GM20431 (cell line): Measurements from ENCODE around the gene ATG16L1.

Source experiments
- in situ Hi-C: fragments of 300-500 bp; cut with MseI, MboI; formaldehyde crosslinking; loops from one replicate; pipeline ENCODE4 v1.15.0; 2020; ENCODE audit warnings: low sequenced_read_pairs; ENCODE audit not compliant: unreplicated experiment

Gene ATG16L1

GRCh38 chr2:233287871-233288270 is 36.4 kb downstream of the ATG16L1 start:
- in situ Hi-C loops = no loop called here

DNA sequence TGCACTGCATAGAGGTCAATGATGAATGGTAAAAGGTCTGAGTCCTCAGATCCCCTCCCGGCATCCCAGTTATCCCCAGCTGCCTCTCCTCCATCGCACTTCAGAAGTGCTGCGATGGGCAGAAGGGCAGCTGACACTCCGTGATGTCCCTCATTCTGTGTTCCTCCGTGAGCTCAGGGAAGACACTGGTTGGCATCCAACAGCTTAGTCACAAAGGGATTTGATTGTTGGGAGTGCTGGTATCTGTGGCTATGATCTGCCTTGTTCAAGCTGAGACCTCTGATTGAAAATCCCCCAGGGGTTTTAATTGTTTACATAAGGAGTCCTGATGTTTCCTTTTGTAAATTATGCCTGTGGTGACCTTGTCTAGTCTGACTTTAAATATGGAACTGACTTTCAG is 37.2 kb downstream of the ATG16L1 start:
- in situ Hi-C loops = no loop called here

GRCh38 chr2:233289648-233290047 is 38.2 kb downstream of the ATG16L1 start:
- in situ Hi-C loops = no loop called here

- in situ Hi-C loops = no loop called here
Observed at GRCh38 chr2:233290051-233290845, 38.8 kb downstream of the ATG16L1 start.

DNA sequence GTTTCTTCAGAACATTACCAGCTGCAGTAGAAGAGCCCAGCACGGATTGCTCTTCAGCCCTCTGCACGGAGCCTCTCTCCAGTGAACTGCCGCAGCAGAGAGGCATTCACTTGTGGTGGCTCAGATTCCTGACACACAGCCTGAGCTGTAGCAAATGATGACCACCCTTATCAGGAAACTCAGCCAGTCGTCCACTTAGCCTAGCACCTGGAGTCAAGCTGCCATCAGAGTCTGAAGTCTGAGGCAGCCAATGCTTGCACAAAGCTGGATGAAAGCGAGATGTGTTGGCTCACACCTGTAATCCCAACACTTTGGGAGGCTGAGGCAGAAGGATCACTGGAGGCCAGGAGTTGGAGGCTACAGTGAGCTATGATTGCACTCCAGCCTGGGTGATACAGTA is 44.4 kb downstream of the ATG16L1 start:
- in situ Hi-C loops = no loop called here

DNA sequence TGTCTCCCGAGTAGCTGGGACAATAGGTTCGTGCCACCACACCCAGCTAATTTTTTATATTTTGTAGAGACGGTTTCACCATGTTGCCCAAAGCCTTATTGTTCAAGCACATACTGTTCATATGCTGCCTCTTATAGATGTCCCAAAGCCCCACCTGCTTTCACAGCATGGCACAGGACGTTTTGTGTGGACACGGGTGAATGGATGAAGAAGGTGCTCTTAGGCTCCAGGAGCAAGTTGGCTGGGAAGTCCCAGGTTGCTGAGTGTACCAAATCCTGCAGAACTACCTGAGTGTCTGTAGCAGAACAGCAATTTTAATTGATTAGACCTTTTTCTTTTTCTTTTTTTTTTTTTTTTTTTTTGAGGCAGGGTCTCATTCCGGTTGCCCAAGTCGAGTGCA is 45.6 kb downstream of the ATG16L1 start:
- in situ Hi-C loops = no loop called here

- in situ Hi-C loops = no loop called here
Observed at GRCh38 chr2:233300401-233300800, 48.9 kb downstream of the ATG16L1 start.

DNA sequence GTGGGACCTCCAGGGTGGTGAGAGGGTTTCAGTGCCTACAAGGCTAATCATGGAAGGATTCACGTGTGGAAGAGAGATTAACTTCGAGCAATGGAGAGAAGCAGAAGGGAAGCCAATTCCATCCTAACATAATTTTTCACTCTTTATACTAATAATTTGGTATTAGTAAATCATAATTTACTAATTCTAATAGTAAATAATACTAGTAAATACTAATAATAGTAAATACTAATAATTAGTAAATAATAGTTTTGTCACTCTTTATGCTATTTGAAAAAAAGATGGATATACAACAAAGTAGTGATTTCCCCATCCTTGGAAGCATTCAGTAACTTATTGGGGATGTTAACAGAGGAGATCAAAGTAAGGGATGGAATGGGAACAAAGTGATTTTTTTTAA is 49.8 kb downstream of the ATG16L1 start:
- in situ Hi-C loops = no loop called here

- in situ Hi-C loops = no loop called here
Observed at GRCh38 chr2:233301811-233302210, 50.3 kb downstream of the ATG16L1 start.

DNA sequence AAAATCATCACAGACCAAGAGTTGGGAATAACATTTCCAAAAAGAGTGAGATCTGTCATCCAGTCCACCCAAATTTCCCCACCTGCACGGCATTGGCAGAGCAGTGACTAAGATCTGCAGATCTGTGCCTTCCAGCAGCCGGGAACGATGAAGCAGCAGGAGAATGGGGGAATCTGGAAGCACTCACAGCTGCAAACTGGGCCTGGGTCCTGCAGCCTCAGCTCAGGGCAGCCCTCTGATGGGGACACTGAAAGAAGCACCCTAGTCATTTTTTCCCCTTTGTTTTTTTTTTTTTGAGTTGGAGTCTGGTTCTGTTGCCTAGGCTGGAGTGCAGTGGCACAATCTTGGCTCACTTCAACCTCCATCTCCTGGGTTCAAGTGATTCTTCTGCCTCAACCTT is 51.8 kb downstream of the ATG16L1 start:
- in situ Hi-C loops = no loop called here

DNA sequence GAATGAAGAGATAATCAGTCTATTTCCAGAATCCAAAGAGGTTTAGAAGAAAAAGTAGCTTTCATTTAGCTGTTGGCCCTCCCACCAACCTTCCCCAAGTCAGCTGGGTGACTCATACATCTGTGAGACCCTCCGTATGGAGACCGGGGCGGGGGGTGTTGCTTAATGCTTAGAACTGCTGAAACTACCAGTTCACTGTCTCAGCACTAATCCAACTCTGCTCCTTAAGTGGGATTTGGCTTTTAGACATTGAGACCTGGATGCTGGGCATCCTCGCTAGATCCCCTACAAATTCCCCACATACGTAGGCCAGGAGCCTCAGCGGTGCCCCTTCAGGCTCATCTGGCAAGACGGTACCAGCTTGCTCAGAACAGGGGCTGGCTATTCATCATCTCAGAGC is 56.1 kb downstream of the ATG16L1 start, which contains the start of gene SAG:
TSS of gene SAG (plus strand) at position 252 of the 400 bp plus-strand sequence. CDS start 1,374 bp downstream, outside the sequence.
- in situ Hi-C loops = no loop called here

GRCh38 chr2:233311241-233311926 is 59.9 kb downstream of the ATG16L1 start:
- in situ Hi-C loops = no loop called here

DNA sequence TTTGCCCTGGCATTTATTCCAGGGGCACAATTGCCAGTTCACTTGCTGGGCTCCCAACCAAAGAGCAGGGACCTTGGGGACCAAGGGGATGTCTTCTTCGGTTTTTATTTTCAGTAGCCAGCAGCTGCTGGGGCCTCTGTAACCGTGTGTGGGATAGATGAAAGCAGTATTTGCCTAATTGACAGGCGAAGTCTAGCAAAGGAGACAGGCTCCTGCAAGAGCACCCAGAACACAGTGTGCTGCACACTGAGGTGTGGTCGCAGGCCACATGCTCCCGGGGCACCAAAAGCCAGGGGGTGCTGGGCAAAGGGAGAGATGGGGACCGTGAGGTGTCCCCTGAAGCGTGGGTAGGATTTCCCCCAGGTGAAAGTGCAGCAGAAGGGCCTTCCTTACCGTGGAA is 61.4 kb downstream of the ATG16L1 start:
- in situ Hi-C loops = no loop called here

GRCh38 chr2:233314180-233314925 is 62.9 kb downstream of the ATG16L1 start:
- in situ Hi-C loops = no loop called here

DNA sequence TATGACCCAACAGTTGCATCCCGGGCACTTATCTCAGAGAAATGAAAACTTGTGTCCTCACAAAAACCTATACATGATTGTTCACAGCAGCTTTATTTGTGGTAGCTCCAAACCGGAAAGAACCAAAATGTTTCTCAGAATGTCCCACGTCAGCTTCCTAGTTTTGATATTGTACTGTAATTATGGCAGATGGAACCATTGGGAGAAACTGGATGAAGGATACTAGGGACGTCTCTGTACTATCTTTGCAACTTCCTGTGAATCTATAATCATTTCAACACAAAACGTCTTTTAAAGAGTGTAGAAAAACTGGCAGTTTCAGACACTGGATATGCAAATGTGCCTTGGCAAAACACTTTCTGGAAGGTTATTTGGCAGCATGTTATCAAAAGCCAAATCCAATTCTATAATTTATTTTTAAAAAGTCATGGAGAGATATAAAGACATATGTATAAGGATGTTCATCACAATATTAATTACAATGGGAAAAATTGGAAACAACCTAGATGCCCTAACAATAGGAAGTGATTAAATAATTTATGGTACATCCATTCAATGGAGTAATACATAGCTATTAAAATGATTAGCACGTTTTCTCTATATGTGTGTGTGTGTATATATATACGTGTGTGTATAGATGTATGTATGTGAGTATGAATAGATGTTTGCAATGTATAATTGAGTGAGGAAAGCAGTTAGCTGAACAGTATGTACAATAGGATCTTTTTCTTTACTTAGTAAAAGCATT is 65.9 kb downstream of the ATG16L1 start:
- in situ Hi-C loops = no loop called here

DNA sequence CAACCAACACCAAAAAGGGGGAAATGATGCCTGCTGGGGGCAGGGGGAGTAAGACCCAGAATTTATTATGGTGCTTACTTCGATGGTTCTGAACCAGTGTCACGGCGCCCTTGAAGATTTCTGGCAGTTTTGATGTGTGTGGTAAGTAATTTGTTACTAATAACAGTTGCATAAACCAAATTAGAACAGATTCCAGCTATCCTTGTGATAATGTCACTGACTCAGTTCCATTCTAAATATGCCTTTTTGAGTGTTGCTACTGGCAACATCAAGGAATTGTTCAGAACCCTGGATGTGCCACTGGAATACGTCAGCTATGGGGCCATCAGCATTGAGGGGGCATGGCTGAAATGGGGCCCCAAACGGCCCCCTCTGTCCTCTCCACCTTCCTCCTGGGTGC is 67.8 kb downstream of the ATG16L1 start:
- in situ Hi-C loops = no loop called here

DNA sequence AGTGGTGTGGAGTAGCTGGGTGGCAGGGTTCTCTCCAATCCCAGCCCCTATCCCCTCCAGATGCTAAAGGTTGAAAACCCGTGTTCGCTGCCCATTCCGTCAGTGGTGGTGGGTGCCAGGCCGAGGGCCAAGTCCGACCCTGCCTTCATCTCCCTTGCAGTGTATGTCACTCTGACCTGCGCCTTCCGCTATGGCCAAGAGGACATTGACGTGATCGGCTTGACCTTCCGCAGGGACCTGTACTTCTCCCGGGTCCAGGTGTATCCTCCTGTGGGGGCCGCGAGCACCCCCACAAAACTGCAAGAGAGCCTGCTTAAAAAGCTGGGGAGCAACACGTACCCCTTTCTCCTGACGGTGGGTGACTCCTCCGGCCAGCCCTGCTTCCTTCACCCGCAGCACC is 69.0 kb downstream of the ATG16L1 start:
- in situ Hi-C loops = no loop called here

- in situ Hi-C loops = no loop called here
Observed at GRCh38 chr2:233321166-233321565, 69.7 kb downstream of the ATG16L1 start.

- in situ Hi-C loops = no loop called here
Observed at GRCh38 chr2:233323851-233324250, 72.4 kb downstream of the ATG16L1 start.

GRCh38 chr2:233325256-233325655 is 73.8 kb downstream of the ATG16L1 start:
- in situ Hi-C loops = no loop called here
